ENCODE measurements around the gene RNMT.

RNMT gene

DNA sequence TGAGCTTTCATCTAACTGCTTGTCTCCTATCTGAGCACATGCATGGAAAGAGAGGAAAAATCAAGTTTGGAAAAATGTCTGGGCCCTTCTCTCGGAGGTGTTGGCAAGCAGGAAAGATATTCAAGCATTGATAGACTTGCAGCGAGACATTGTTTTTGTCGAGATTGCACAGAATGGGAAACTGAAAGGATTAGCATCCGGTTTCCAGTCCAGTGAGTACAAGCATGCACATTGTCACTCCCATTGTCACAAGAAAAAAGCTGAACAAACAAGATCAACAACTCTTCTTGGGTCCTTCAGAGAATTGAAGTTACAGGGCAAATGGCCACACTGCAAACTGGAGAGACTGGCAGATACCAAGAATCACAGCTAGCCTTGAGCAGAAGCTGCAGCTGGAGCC is 77.8 kb downstream of the RNMT start:
- Histone ChIP-seq H4K20me1 (ENCODE audit: insufficient read depth, low read length) (no peaks in the 10 kb centered on the region), H3K79me2 (ENCODE audit: low read length) (no peaks in the 10 kb centered on the region), H3K36me3 (replicated peaks; ENCODE audit: low read depth, low read length) (no peaks in the 10 kb centered on the region), H3K4me1 (ENCODE audit: low read length) (no peaks in the 10 kb centered on the region), H3K9ac (ENCODE audit: low read length) (no peak overlapping the region), H3K9me3 (ENCODE audit: insufficient read depth, low read length) (no peaks in the 10 kb centered on the region), H2AFZ (ENCODE audit: low read depth, low read length) (no peak overlapping the region), H3K27me3 (ENCODE audit: low read depth, low read length) (peaks cover 4% of the 10 kb centered on the region), H3K27ac (ENCODE audit: low read length) (no peak overlapping the region), H3K4me2 (ENCODE audit: low read length) (no peak overlapping the region), H3K4me3 (ENCODE audit: low read length) (no peak overlapping the region)
- TF ChIP-seq CTCF (IDR thresholded peaks at IDR 0.05; ENCODE audit: low read depth, low read length) (no peak), EZH2phosphoT487 (IDR thresholded peaks at IDR 0.05; ENCODE audit: low read depth) (no peak)

DNA sequence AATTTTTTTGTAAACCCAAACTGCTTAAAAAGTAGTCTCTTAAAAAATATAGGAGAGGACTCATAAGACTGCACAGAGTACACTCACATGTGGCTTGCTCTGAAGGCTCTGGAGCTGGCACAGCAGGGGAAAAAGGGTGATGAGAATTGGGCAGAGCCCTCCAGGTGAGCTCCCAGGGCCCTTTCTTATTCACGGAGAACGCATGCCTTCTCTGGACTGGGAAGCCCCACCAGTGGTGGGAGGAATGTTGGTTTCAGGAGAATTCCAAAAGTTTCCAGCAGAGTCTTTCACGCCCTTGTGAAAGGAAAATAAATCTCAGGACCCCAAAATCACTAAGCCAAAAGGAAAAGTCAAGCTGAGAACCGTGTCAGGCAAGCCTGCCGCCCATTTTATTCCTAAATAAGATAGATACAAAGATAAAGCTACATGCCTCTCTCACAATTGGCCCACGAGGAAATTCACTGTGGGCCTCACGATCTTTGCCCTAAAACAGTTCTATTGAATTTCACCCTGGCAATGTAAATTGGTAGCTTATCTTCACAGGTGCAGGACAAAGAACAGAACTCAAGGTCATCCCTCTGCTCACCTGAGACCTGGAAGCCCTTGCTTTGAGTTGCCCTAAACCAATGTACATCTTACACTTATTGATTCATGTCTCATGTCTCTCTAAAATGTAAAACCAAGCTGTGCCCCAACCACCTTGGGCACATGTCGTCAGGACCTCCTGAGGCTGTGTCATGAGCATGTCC is 82.0 kb downstream of the RNMT start:
- no peak overlapping the region for H3K27ac ChIP-seq (ENCODE audit: low read length)
- no peaks in the 10 kb centered on the region for H4K20me1 ChIP-seq (ENCODE audit: insufficient read depth, low read length)
- no peak overlapping the region for H2AFZ ChIP-seq (ENCODE audit: low read depth, low read length)
- no peaks in the 10 kb centered on the region for H3K9me3 ChIP-seq (ENCODE audit: insufficient read depth, low read length)
- H3K4me1 ChIP-seq (ENCODE audit: low read length): no peaks in the 10 kb centered on the region
- H3K27me3 ChIP-seq (ENCODE audit: low read depth, low read length): peaks cover 4% of the 10 kb centered on the region
- H3K9ac ChIP-seq (ENCODE audit: low read length): no peak overlapping the region
- no peak for TF ChIP-seq EZH2phosphoT487 (IDR thresholded peaks at IDR 0.05; ENCODE audit: low read depth)
- no peak for TF ChIP-seq CTCF (IDR thresholded peaks at IDR 0.05; ENCODE audit: low read depth, low read length)
- H3K79me2 ChIP-seq (ENCODE audit: low read length): no peaks in the 10 kb centered on the region
- H3K4me3 ChIP-seq (ENCODE audit: low read length): no peak overlapping the region
- no peak overlapping the region for H3K4me2 ChIP-seq (ENCODE audit: low read length)
- no peaks in the 10 kb centered on the region for H3K36me3 ChIP-seq (replicated peaks; ENCODE audit: low read depth, low read length)

DNA sequence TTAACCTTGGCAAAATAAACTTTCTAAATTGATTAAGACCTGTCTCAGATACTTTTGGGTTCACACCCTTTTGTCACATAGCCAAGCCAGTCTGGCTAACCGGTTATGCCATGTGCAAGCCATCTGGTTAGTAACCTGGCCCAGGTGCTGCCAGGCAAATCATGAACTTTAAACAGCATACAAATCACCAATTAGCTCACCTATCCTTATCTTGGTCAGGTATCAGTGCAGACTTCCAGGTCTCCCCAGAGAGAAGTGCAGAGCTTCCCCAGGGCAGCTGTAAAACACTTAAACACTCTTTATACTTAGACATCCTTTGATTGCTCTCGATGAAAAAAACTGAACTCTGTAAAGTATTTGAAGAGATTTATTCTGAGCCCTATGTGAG is 82.6 kb downstream of the RNMT start:
- no peak overlapping the region for H3K4me3 ChIP-seq (ENCODE audit: low read length)
- H3K27ac ChIP-seq (ENCODE audit: low read length): no peak overlapping the region

More for the DNA sequence above, 82.6 kb downstream of the RNMT start:
- no peak overlapping the region for H2AFZ ChIP-seq (ENCODE audit: low read depth, low read length)
- no peak overlapping the region for H3K9ac ChIP-seq (ENCODE audit: low read length)
- TF ChIP-seq EZH2phosphoT487 (IDR thresholded peaks at IDR 0.05; ENCODE audit: low read depth): no peak
- TF ChIP-seq CTCF (IDR thresholded peaks at IDR 0.05; ENCODE audit: low read depth, low read length): no peak
- H3K79me2 ChIP-seq (ENCODE audit: low read length): no peaks in the 10 kb centered on the region
- no peaks in the 10 kb centered on the region for H3K4me1 ChIP-seq (ENCODE audit: low read length)
- no peaks in the 10 kb centered on the region for H3K36me3 ChIP-seq (replicated peaks; ENCODE audit: low read depth, low read length)
- no peaks in the 10 kb centered on the region for H4K20me1 ChIP-seq (ENCODE audit: insufficient read depth, low read length)
- H3K9me3 ChIP-seq (ENCODE audit: insufficient read depth, low read length): no peaks in the 10 kb centered on the region
- H3K27me3 ChIP-seq (ENCODE audit: low read depth, low read length): peaks cover 4% of the 10 kb centered on the region
- H3K4me2 ChIP-seq (ENCODE audit: low read length): no peak overlapping the region
